Endodermal cell (in vitro differentiated cells): ENCODE data around the gene LTBP4. TPM values are rescaled to one million over a fixed set of nuclear protein-coding genes. Genes with fewer than 3 reads are reported as not detected.

Experiments used
- DNase-seq: peaks from one replicate; pipeline ENCODE4 v3.0.0-alpha.2; 2017
- H3K27ac ChIP-seq: 2 replicates; pipeline ENCODE4 v1.5.1; 2013; ENCODE audit warnings: mild to moderate bottlenecking, low read depth, low read length, moderate library complexity
- H3K27me3 ChIP-seq: 2 replicates; pipeline ENCODE4 v1.6.1; 2013; ENCODE audit warnings: mild to moderate bottlenecking, low read length, moderate library complexity; ENCODE audit not compliant: insufficient read depth, control insufficient read depth, poor library complexity, severe bottlenecking
- H3K36me3 ChIP-seq: 2 replicates; pipeline ENCODE4 v1.7.0; 2013; ENCODE audit warnings: mild to moderate bottlenecking, low read length, moderate library complexity; ENCODE audit not compliant: control insufficient read depth, insufficient read depth
- H3K4me1 ChIP-seq: one replicate; pipeline ENCODE4 v1.7.0; 2013; ENCODE audit warnings: low read length; ENCODE audit not compliant: control insufficient read depth, insufficient read depth
- H3K4me3 ChIP-seq: 2 replicates; pipeline ENCODE4 v1.5.1; 2013; ENCODE audit warnings: mild to moderate bottlenecking, low read length, moderate library complexity
- H3K9ac ChIP-seq: 2 replicates; pipeline ENCODE4 v1.6.1; 2013; ENCODE audit warnings: mild to moderate bottlenecking, low read length, moderate library complexity; ENCODE audit not compliant: poor library complexity, severe bottlenecking; ENCODE audit errors: extremely low read depth
- H3K9me3 ChIP-seq: 2 replicates; pipeline ENCODE4 v1.6.1; 2013; ENCODE audit warnings: mild to moderate bottlenecking, low read length, moderate library complexity; ENCODE audit not compliant: control insufficient read depth
- H3K27ac Mint-ChIP-seq: 2 replicates; pipeline ENCODE4 v1.8.0; 2020; ENCODE audit warnings: mixed read lengths
- H3K27me3 Mint-ChIP-seq: 2 replicates; pipeline ENCODE4 v1.8.0; 2021; ENCODE audit warnings: mild to moderate bottlenecking, mixed read lengths; ENCODE audit not compliant: insufficient read depth
- H3K36me3 Mint-ChIP-seq: 2 replicates; pipeline ENCODE4 v1.8.0; 2020; ENCODE audit warnings: low read depth, mixed read lengths
- H3K4me1 Mint-ChIP-seq: 2 replicates; pipeline ENCODE4 v1.8.0; 2020; ENCODE audit warnings: mixed read lengths
- H3K4me3 Mint-ChIP-seq: 2 replicates; pipeline ENCODE4 v1.8.0; 2020; ENCODE audit warnings: mild to moderate bottlenecking, moderate library complexity, mixed read lengths
- H3K9me3 Mint-ChIP-seq: 2 replicates; pipeline ENCODE4 v1.8.0; 2020; ENCODE audit warnings: mild to moderate bottlenecking, mixed read lengths
- CTCF ChIP-seq: fragments of 200-600 bp; sonication (generic); conservative IDR thresholded peaks from 2 replicates; pipeline ENCODE4 v1.5.0; 2021; ENCODE audit warnings: antibody characterized with exemption, mild to moderate bottlenecking
- WGBS, 2 experiments: methylation state at CpG; one replicate each; pipeline versions ENCODE4 v1.1.5 to v1.1.7; 2013; ENCODE audit warnings: missing lambda C conversion rate in 2 of 2, mixed read lengths in 1 of 2; ENCODE audit not compliant: insufficient coverage in 1 of 2, insufficient read length in 1 of 2; 5-methylcytosine and 5-hydroxymethylcytosine counted together
- total RNA-seq, 2 donors: library from RNA; stranded (reverse); fragmentation: NEBNext Ultra II Directional in 1 of 2; extraction: Animal tissue kit (Norgen Biotek cat#: 25700) in 1 of 2; gene quantifications; 2 replicates in 1 of 2; 3 replicates in 1 of 2; pipeline ENCODE4 v1.2.1, GENCODE V29; 2021

Gene LTBP4
- total RNA-seq, 2 donors from 2014 or later: 104 to 133 TPM

- H3K27me3 ChIP-seq: no peaks in the 10 kb centered on the region
- no peak overlapping the region for H3K9ac ChIP-seq
- no peak for TF ChIP-seq CTCF
- peaks cover 55% of the 10 kb centered on the region for H3K36me3 Mint-ChIP-seq
- H3K27ac ChIP-seq: no peak overlapping the region
- peaks cover 80% of the 10 kb centered on the region for H3K36me3 ChIP-seq
- H3K4me1 ChIP-seq: no peaks in the 10 kb centered on the region
- H3K9me3 ChIP-seq: no peaks in the 10 kb centered on the region
- no peak overlapping the region for H3K27ac Mint-ChIP-seq
- H3K9me3 Mint-ChIP-seq: no peaks in the 10 kb centered on the region
- no peak for DNase-seq
- no peak overlapping the region for H3K4me3 Mint-ChIP-seq
- 89 to 90% methylated on average over 6 to 11 of the region's 11 CpGs for WGBS, 2 experiments
- no peaks in the 10 kb centered on the region for H3K4me1 Mint-ChIP-seq
- H3K27me3 Mint-ChIP-seq: no peaks in the 10 kb centered on the region
- no peak overlapping the region for H3K4me3 ChIP-seq
Measured at GRCh38 chr19:40673397-40673796, 72.2 kb downstream of the LTBP4 start.

GRCh38 chr19:40674291-40674690 lies 73.1 kb downstream of the LTBP4 start:
- Mint-ChIP-seq H3K9me3 (no peaks in the 10 kb centered on the region), H3K4me3 (no peak overlapping the region), H3K27ac (no peak overlapping the region), H3K27me3 (no peaks in the 10 kb centered on the region), H3K36me3 (peaks cover 50% of the 10 kb centered on the region), H3K4me1 (no peaks in the 10 kb centered on the region)
- Histone ChIP-seq H3K27me3 (no peaks in the 10 kb centered on the region), H3K9me3 (no peaks in the 10 kb centered on the region), H3K36me3 (peaks cover 76% of the 10 kb centered on the region), H3K4me1 (no peaks in the 10 kb centered on the region), H3K9ac (no peak overlapping the region), H3K4me3 (no peak overlapping the region), H3K27ac (no peak overlapping the region)
- TF ChIP-seq CTCF: no peak
- WGBS, 2 experiments: 93 to 94% methylated on average over 2 to 3 of the region's 3 CpGs
- DNase-seq: no peak

GRCh38 chr19:40677156-40677555 lies 76.0 kb downstream of the LTBP4 start:
- H3K9me3 Mint-ChIP-seq: no peaks in the 10 kb centered on the region
- Histone ChIP-seq H3K9ac (no peak overlapping the region), H3K4me3 (no peak overlapping the region), H3K27ac (no peak overlapping the region), H3K9me3 (no peaks in the 10 kb centered on the region), H3K36me3 (peaks cover 70% of the 10 kb centered on the region), H3K27me3 (no peaks in the 10 kb centered on the region), H3K4me1 (no peaks in the 10 kb centered on the region)
- 98 to 99% methylated on average over 9 to 23 of the region's 23 CpGs for WGBS, 2 experiments
- H3K27me3 Mint-ChIP-seq: no peaks in the 10 kb centered on the region
- no peak for DNase-seq
- peaks cover 43% of the 10 kb centered on the region for H3K36me3 Mint-ChIP-seq
- no peaks in the 10 kb centered on the region for H3K4me1 Mint-ChIP-seq
- H3K4me3 Mint-ChIP-seq: no peak overlapping the region
- no peak overlapping the region for H3K27ac Mint-ChIP-seq
- TF ChIP-seq CTCF: no peak

Other genes with a start within 250 kb of the LTBP4 start
- under 1 TPM in 1 of 2 donors, not detected in 1; 0.31 TPM for gene HIPK4, start 211.2 kb upstream of the LTBP4 start, total RNA-seq
- gene PRX, start 188.0 kb upstream of the LTBP4 start, total RNA-seq: 1 to 10 TPM; 3.3 to 6.4 TPM
- 1 to 10 TPM; 4.0 to 4.5 TPM for gene SERTAD1, start 175.4 kb upstream of the LTBP4 start, total RNA-seq
- 10 to 100 TPM; 47.7 to 62.6 TPM for gene SERTAD3, start 157.0 kb upstream of the LTBP4 start, total RNA-seq
- gene BLVRB, start 135.6 kb upstream of the LTBP4 start, total RNA-seq: 10 to 100 TPM; 24.7 to 41.0 TPM
- 1 to 10 TPM in 1 of 2 donors, under 1 TPM in 1; 0.79 to 2.0 TPM for gene SPTBN4, start 134.4 kb upstream of the LTBP4 start, total RNA-seq
- 100 to 1,000 TPM; 110 TPM for gene SHKBP1, start 24.5 kb upstream of the LTBP4 start, total RNA-seq
- 10 to 100 TPM; 32.7 to 46.9 TPM for gene NUMBL, start 89.3 kb downstream of the LTBP4 start, total RNA-seq
- 10 to 100 TPM; 45.6 to 49.8 TPM for gene COQ8B, start 115.5 kb downstream of the LTBP4 start, total RNA-seq
- gene ITPKC, start 115.7 kb downstream of the LTBP4 start, total RNA-seq: 10 to 100 TPM in 1 of 2 donors, 1 to 10 TPM in 1; 9.9 to 11.1 TPM
- gene ACTMAP, start 149.1 kb downstream of the LTBP4 start, total RNA-seq: 10 to 100 TPM; 26.0 to 34.3 TPM
- 100 to 1,000 TPM; 160 to 199 TPM for gene SNRPA, start 149.8 kb downstream of the LTBP4 start, total RNA-seq
- gene MIA, start 174.2 kb downstream of the LTBP4 start, total RNA-seq: not detected
- 10 to 100 TPM; 29.2 to 34.1 TPM for gene RAB4B, start 176.9 kb downstream of the LTBP4 start, total RNA-seq
- 10 to 100 TPM; 87.4 to 99.8 TPM for gene EGLN2, start 197.8 kb downstream of the LTBP4 start, total RNA-seq
- not detected for gene CYP2A6, start 249.1 kb downstream of the LTBP4 start, total RNA-seq